Spleen (tissue), 11 donors: ENCODE data around the gene NFATC2. TPM values are rescaled to one million over a fixed set of nuclear protein-coding genes. Genes with fewer than 3 reads are reported as not detected.
"Not testable (repeated sequence)": the region's sequence is repeated elsewhere in the genome, so short reads cannot be mapped to it uniquely, and the experiment has no call there.

Experiments
- DNase-seq: peaks from one replicate; pipeline ENCODE4 v3.0.0-alpha.2; 2020
- H3K27ac ChIP-seq, 8 donors: fragments of 200-600 bp; sonication (generic) in 7 of 8; 1 replicate in 4 of 8; 2 replicates in 4 of 8; pipeline versions ENCODE4 v1.5.0 to v1.8.0; 2016 to 2021; ENCODE audit warnings: inconsistent platforms in 4 of 8, mild to moderate bottlenecking in 4 of 8, moderate library complexity in 1 of 8
- H3K27me3 ChIP-seq, 7 donors: fragments of 200-600 bp; sonication (generic) in 6 of 7; replicated peaks in 1 of 7; 1 replicate in 4 of 7; 2 replicates in 3 of 7; pipeline versions ENCODE4 v1.5.0 to v1.8.0; 2016 to 2021; ENCODE audit warnings: inconsistent platforms in 3 of 7, mild to moderate bottlenecking in 1 of 7
- H3K36me3 ChIP-seq, 6 donors: fragments of 200-600 bp; sonication (generic) in 5 of 6; 1 replicate in 4 of 6; 2 replicates in 2 of 6; pipeline versions ENCODE4 v1.5.0 to v1.8.0; 2016 to 2021; ENCODE audit warnings: inconsistent platforms in 2 of 6
- H3K4me1 ChIP-seq, 6 donors: fragments of 200-600 bp; sonication (generic) in 5 of 6; 1 replicate in 3 of 6; 2 replicates in 3 of 6; pipeline versions ENCODE4 v1.5.0 to v1.8.0; 2016 to 2021; ENCODE audit warnings: inconsistent platforms in 3 of 6
- H3K4me3 ChIP-seq, 8 donors: fragments of 200-600 bp; sonication (generic) in 7 of 8; 1 replicate in 4 of 8; 2 replicates in 4 of 8; pipeline versions ENCODE4 v1.5.0 to v1.8.0; 2016 to 2021; ENCODE audit warnings: inconsistent platforms in 4 of 8, mild to moderate bottlenecking in 4 of 8, moderate library complexity in 2 of 8
- H3K9me3 ChIP-seq, 8 donors: fragments of 200-600 bp; sonication (generic) in 7 of 8; 1 replicate in 4 of 8; 2 replicates in 4 of 8; pipeline versions ENCODE4 v1.5.0 to v1.8.0; 2016 to 2021; ENCODE audit warnings: inconsistent platforms in 4 of 8
- CTCF ChIP-seq, 11 experiments: fragments of 200-600 bp in 7 of 11; fragments of 450-650 bp in 4 of 11; sonication (generic) in 4 of 11; IDR thresholded peaks in 8 of 11; conservative IDR thresholded peaks in 3 of 11; 1 replicate in 7 of 11; 2 replicates in 4 of 11; pipeline versions ENCODE4 v1.4.0 to v1.8.0; 2016 to 2021; ENCODE audit warnings: antibody characterized with exemption in 11 of 11, inconsistent platforms in 4 of 11, mild to moderate bottlenecking in 1 of 11
- POLR2A ChIP-seq, 3 donors: fragments of 450-650 bp; IDR thresholded peaks; one replicate each; pipeline ENCODE4 v1.5.1; 2017; ENCODE audit warnings: antibody characterized with exemption in 3 of 3, mild to moderate bottlenecking in 1 of 3
- POLR2AphosphoS5 ChIP-seq, 3 donors: sonication (generic); formaldehyde crosslinking; IDR thresholded peaks; one replicate each; pipeline ENCODE4 v1.5.1; 2017; ENCODE audit warnings: antibody characterized with exemption in 3 of 3
- WGBS, 5 donors: extraction: QIAGEN DNeasy Blood & Tissue Kit in 3 of 5; methylation state at CpG; one replicate each; pipeline versions ENCODE4 v1.1.5 to v1.1.7; 2013 to 2018; 5-methylcytosine and 5-hydroxymethylcytosine counted together
- intact Hi-C: fragments of 100-400 bp; cut with DNase I; formaldehyde crosslinking; loops from one replicate; pipeline ENCODE4 v1.15.0; 2023; ENCODE audit warnings: low total_unique reads
- polyA plus RNA-seq, 3 donors: library from polyadenylated mRNA; stranded (reverse); fragments of 200-250 nt; gene quantifications; one replicate each; pipeline ENCODE4 v1.2.1, GENCODE V29; 2013
- total RNA-seq, 7 donors: library from RNA; depleted of rRNA in 3 of 7; stranded (reverse); fragments of >200 nt in 3 of 7; fragmentation: NEBNext Ultra II Directional in 4 of 7; extraction: Animal tissue kit (Norgen Biotek cat#: 25700) in 4 of 7; gene quantifications; one replicate each; pipeline versions ENCODE4 v1.1.0 to v1.2.1, GENCODE V29; 2016 to 2021
- donor health status: healthy with polysubstance abuse.
- donor health status: DM: no; HTN: no; CAD: no; lungs with moderate emphysema.
- donor health status: DM: no; HTN: no; CAD: no.
- donor health status: Bipolar disorder and iron deficiency.
- donor health status: healthy.
- donor health status: DM: no; HTN: no; CAD: no.
- donor health status: DM: yes; HTN: yes; CAD: no.

NFATC2 gene
- total and polyA plus RNA-seq, 10 donors, result 6.5 to 42.9 (median 34.5) TPM

- DNase-seq, result no peak
- Histone ChIP-seq H3K27ac (no peak overlapping the region), H3K27me3 (no peaks in the 10 kb centered on the region), H3K9me3 (peaks cover 0 to 11% (median 8%) of the 10 kb centered on the region in 8 donors), H3K4me3 (no peak overlapping the region), H3K4me1 (no peaks in the 10 kb centered on the region), H3K36me3 (no peaks in the 10 kb centered on the region)
- intact Hi-C loops, result no loop called here
- TF ChIP-seq CTCF (IDR thresholded peaks at IDR 0.05 in 8 of 11, conservative IDR thresholded peaks at IDR 0.05 in 3 of 11) (no peak), POLR2AphosphoS5 (IDR thresholded peaks at IDR 0.05) (no peak), POLR2A (IDR thresholded peaks at IDR 0.05) (no peak)
- WGBS, 5 donors, result 71 to 79% (median 76%) methylated on average over 8 of the region's 8 CpGs
Observed at GRCh38 chr20:51573576-51574243, 31.2 kb upstream of the NFATC2 start.

GRCh38 chr20:51571460-51571794, 28.9 kb upstream of the NFATC2 start:
- H3K4me3 ChIP-seq, result no peak overlapping the region
- intact Hi-C loops, result no loop called here
- WGBS, 5 donors, result 81 to 95% (median 89%) methylated on average over 4 of the region's 4 CpGs
- no peak for DNase-seq
- H3K36me3 ChIP-seq, result no peaks in the 10 kb centered on the region
- peaks cover 0 to 3% (median 0%) of the 10 kb centered on the region in 7 donors for H3K27me3 ChIP-seq
- no peak overlapping the region for H3K27ac ChIP-seq
- no peak for TF ChIP-seq CTCF (IDR thresholded peaks at IDR 0.05 in 8 of 11, conservative IDR thresholded peaks at IDR 0.05 in 3 of 11)
- no peak for TF ChIP-seq POLR2A (IDR thresholded peaks at IDR 0.05)
- TF ChIP-seq POLR2AphosphoS5 (IDR thresholded peaks at IDR 0.05), result no peak
- H3K9me3 ChIP-seq, result peaks cover 0 to 16% (median 8%) of the 10 kb centered on the region in 8 donors
- no peaks in the 10 kb centered on the region for H3K4me1 ChIP-seq

- no peak for TF ChIP-seq POLR2A (IDR thresholded peaks at IDR 0.05)
- no peak for TF ChIP-seq POLR2AphosphoS5 (IDR thresholded peaks at IDR 0.05)
- H3K4me3 ChIP-seq, result no peak overlapping the region
- intact Hi-C loops, result no loop called here
- no peaks in the 10 kb centered on the region for H3K4me1 ChIP-seq
- no peak for DNase-seq
- H3K27me3 ChIP-seq, result peaks cover 0 to 9% (median 0%) of the 10 kb centered on the region in 7 donors
- H3K36me3 ChIP-seq, result no peaks in the 10 kb centered on the region
- no peak overlapping the region for H3K27ac ChIP-seq
- 63 to 72% (median 66%) methylated on average over 14 to 16 of the region's 16 CpGs for WGBS, 5 donors
- H3K9me3 ChIP-seq, result peaks cover 0 to 16% (median 8%) of the 10 kb centered on the region in 8 donors
Observed at GRCh38 chr20:51570739-51571459, 28.4 kb upstream of the NFATC2 start.

GRCh38 chr20:51569815-51570738, 27.6 kb upstream of the NFATC2 start:
- no peak overlapping the region for H3K27ac ChIP-seq
- TF ChIP-seq POLR2AphosphoS5 (IDR thresholded peaks at IDR 0.05) (no peak), POLR2A (IDR thresholded peaks at IDR 0.05) (no peak), CTCF (IDR thresholded peaks at IDR 0.05 in 8 of 11, conservative IDR thresholded peaks at IDR 0.05 in 3 of 11) (no peak)
- no peak overlapping the region for H3K4me3 ChIP-seq
- peaks cover 0 to 9% (median 0%) of the 10 kb centered on the region in 7 donors for H3K27me3 ChIP-seq
- WGBS, 5 donors, result 85 to 92% (median 89%) methylated on average over 24 to 25 of the region's 25 CpGs
- no peak for DNase-seq
- intact Hi-C loops, result no loop called here
- H3K4me1 ChIP-seq, result no peaks in the 10 kb centered on the region
- H3K36me3 ChIP-seq, result no peaks in the 10 kb centered on the region
- H3K9me3 ChIP-seq, result peaks cover 0 to 14% (median 7%) of the 10 kb centered on the region in 8 donors

GRCh38 chr20:51568533-51568932, 26.0 kb upstream of the NFATC2 start:
- H3K4me3 ChIP-seq, H3K9me3 ChIP-seq, H3K36me3 ChIP-seq, H3K27ac ChIP-seq, DNase-seq, H3K4me1 ChIP-seq, intact Hi-C loops: not testable (repeated sequence)
- peaks cover 0 to 22% (median under 1%) of the 10 kb centered on the region in 7 donors for H3K27me3 ChIP-seq
- 77 to 90% (median 83%) methylated on average over 3 of the region's 3 CpGs for WGBS, 5 donors
